A204.1 (cell line): ENCODE measurements around the gene LGI1.

ENCODE experiments used
- FAIRE-seq: peaks from 2 replicates; lab custom pipeline; 2012; peaks lifted over from hg19 to GRCh38; lab: Jason Lieb, UNC

LGI1 gene

DNA sequence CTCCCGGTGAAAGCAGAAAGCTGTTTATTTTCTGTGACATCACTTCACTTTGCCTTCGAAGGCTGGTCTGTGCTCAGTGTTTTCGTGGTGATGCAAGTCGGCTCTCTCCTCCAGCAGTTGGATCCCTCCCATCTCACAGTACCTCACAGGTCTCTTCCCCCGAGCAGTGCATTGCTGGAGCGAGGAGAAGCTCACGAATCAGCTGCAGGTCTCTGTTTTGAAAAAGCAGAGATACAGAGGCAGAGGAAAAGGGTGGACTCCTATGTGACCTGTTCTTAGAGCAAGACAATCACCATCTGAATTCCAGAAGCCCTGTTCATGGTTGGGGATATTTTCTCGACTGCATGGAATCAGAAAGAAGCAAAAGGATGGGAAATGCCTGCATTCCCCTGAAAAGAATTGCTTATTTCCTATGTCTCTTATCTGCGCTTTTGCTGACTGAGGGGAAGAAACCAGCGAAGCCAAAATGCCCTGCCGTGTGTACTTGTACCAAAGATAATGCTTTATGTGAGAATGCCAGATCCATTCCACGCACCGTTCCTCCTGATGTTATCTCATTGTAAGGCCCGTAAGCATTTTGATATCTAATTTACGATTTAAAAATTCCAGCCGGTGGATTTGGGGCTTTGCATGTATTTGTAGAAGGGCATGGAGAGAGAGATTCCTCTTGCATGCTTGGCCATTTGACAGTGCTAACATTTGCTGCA lies at the start of gene LGI1:
Gene LGI1, plus strand, starts transcription at position 136 of the 707 bp plus-strand sequence. Its CDS starts 209 bp downstream, at position 345.
- FAIRE-seq = no peak

DNA sequence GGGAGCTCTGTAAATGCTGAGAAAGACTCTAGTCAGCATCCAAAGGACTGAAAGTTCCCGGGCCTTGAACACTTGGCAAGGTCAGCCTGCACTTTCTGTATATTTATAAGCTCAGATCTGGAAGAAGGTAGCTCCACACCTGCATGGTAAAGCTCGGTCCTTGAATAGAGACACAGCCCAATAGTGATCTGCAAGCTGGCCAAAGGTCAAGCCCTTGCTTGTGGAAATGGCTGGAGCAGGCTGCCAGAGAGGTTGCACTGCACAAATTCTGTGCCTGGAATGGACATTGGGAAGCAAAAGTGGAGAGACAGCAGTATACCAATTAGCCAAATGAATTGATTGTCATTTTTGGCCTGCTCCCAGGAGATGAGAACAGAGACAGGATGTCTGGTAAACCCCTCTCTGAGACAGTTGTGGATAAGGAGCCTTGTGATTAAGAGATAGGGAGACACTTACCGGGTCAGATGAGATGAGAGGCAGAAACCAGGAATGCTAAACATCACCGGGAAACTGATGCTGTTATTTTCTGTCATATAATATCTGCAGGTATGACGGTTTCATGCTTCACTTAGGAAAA lies 47.3 kb upstream of the LGI1 start:
- FAIRE-seq = no peak

DNA sequence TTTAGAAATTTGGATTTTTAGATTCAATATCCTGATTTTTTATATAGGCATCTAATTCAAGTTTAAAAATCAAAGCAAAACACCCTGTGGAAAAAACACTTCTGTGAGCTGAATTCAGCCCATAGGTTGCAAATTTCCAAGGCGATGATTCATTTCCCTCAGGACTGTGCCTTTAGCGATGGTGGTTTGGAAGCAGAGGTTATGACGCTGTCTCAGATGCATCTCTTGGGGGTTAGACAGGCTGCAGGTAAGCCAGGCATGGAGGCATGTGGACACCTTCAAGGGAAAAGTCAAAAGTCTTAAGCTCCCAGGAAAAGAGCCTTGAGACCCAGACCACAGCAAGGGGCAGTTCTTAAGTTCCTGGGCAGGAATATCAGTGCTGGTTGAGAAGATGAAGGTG lies 45.8 kb upstream of the LGI1 start:
- no peak for FAIRE-seq

DNA sequence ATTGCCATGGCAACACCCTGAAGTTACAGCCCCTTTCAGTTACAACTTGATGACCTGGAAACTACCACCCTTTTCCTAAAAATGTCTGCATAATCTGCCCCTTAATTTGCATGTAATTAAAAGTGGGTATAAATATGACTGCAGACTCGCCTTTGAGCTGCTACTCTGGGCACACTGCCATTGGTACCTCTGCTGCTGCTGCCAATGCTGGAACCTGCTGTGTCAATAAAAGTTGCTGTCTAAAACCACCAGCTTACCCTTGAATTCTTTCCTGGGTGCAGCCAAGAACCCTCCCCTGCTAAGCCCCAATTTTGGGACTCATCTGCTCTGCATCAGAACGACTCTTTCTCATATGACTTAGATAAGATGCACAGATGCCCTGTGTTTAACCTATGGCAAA lies 45.1 kb upstream of the LGI1 start:
- no peak for FAIRE-seq

DNA sequence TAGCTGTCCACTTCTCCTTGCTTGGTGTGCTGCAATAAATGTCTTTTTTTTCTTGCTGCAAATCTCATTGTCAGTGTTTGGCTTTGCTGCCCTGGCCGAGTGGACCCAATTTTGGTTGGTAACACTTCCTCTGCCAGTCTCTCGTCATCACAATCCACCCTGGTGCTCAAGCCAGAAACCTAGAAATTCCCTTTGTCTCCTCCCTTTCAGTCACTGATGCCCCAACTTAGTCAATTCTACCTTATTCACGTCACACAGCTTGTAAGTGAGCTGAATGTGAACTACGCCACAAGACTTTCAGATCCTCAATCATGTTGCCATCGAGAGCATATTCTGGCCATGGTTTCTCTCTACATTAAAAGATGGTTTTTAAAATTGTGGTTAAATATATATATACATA lies 42.4 kb upstream of the LGI1 start:
- no peak for FAIRE-seq

DNA sequence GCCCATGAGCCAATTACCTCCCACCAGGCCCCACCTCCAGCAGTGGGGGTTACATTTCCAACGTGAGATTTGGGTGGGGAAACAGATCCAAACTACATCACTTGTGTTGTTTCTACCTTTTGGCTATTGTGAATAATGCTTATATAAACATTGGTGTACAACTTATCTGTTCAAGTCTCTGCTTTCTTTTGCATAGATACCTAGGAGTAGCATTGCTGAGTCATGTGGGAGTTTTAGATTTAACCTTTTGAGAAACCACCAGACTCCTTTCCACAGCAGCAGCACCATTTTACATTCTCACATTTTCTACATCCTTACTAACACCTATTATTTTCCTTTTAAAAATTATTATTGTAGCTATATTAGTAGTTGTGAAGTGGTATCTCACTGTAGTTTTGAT lies 41.0 kb upstream of the LGI1 start:
- FAIRE-seq = no peak

DNA sequence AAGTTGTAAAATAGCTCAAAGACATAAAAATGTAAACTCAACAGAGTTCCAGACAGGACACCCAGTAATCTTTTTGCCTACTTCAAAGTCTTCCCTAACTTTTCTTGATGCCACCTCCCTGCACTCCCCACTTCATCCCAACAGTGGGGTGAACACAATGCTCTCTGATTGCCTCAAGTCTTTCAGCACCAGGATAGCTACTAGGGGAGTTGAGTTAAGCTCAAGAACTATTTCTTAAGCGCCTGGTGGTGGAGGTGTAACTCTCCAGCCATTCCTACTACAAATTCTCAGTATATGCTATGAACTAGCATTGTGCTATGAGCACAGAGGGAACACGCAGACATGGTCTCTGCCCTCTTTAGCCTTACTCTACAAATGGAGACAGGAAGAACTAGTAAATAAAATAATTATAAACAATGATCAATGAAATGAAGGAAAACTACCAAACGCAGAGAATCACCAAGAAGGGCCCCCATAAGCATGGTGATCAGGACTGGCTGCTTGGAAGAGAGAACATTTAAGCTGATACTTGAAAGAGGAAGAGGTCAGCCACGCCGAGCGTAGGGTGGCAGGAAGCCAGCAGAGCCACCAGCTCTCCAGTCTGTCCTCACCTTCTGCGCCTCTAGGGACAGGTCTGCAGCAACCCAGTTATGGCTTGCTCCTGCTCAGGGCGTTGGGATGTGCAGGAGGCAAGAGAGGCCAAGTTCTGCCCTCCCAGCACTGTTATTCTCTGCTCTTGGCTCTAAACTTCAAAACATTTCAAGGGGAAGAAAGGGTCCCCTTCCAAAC lies 38.6 kb upstream of the LGI1 start:
- no peak for FAIRE-seq

DNA sequence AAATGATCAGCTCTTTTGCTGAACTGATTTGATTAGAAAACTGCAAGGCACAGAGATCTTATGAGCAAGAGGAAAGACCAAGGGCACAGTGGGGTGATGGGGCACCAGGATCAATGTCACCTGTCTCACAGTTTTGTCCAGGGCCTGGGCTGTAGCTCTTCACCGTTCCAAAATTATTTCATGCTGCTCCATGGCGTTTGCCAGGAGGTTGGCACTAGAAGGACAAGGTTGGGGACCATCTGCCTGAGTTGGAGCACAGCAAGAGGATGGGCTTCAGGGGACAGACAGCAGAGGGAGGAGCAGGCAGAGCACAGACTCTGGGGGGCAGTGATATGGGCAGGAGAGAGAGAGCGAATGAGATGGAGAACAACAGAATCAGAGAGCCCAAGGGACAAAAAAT lies 37.8 kb upstream of the LGI1 start:
- FAIRE-seq = no peak

DNA sequence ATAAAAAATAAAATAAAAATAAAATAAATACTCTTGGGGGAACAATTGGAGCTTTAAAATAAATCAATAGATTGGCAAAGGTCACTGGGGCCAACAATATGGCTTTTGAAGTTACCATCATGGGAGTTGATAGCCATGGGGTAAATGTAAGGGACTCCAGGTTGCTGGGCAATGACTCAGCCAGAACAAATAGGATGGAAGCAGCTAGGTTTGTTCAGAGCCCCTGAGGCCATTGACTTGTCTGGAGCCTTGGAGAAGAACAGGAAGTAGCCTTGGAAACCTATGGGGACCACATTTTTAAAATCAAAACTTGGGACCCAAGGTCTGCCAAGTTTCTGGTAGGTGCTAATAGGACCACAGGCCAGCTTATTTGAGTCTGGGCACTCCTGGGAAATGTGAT lies 35.2 kb upstream of the LGI1 start:
- no peak for FAIRE-seq

DNA sequence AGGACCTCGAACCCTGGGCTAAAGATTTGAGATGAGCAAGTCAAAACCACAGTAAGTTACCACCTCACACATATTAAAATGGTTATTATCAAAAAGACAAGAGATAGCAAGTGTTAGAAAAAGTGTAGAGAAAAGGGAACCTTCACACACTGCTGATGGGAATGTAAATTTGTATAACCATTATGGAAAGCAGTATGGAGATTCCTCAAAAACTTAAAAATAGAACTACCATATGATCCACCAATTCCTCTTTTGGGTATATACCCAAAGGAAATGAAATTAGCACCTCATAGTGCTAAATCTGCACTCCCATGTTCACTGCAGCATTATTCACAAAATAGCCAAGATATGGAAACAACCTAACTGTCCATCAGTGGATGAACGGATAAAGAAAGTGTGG lies 34.6 kb upstream of the LGI1 start:
- FAIRE-seq = no peak

DNA sequence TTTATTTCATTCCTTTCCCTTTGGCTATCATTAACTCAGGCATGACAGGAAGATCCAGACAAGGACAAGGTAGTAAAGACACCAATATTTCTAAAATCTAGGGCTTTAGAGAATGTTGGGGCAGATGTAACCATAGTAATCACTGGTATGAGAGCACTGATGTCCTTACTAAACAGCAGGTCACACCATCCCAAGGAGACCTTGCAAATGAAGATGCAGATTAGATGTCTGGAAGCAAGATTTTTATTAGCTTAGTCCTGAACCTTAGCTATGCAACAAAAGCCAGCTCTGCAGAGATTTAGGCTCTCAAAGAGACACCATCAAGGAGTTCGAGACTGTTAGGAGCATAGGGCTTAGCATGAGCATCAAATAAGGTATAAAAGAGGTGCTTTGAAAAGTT lies 31.7 kb upstream of the LGI1 start:
- FAIRE-seq = no peak

DNA sequence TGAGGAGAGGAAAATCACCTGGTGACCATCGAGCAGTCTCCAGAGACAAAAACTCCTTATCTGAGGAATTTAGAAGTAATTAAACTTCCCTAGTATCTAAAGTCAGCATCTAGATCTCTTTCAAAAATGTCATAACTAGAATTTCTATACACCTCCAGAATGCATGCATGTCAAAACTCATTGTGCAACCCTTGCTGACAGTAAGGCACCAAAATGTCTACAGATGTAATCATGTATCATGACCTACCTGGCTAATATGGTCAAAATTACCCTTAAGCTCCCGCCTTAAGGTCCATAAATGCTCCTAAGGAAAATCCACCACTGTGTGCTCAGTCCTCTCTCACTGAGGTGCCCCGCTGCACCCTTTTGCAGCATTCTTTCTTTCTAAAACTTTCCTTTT lies 16.4 kb upstream of the LGI1 start:
- FAIRE-seq = no peak

DNA sequence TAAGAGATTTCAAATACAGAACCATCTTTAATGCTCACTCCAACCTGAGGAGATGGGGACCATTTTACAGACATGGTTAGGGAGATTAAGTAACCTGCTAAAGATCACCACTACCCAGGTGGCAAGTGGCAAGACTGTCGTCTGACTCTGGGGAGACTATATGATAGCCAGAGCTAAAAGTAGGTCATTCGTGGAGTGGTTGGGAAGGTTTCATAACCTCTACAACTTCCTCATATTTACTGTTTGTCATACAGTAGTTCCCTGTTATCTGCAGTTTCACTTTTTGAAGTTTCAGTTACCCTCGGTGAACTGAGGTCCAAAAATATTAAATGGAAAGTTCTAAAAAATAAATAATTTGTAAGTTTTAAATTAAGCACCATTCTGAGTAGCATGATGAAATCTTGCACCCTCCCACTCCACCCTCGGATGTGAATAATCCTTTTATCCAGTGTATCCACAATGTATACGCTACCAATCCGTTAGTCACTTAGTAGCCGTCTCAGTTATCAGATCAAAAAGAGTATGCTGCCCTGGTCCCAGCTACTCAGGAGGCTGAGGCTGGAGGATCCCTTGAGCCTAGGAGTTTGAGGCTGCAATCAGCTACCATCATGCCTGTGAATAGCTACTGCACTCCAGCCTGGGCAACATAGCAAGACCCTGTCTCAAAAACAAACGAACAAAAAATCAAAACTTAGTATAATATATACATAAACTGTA lies 14.9 kb upstream of the LGI1 start:
- FAIRE-seq = no peak

DNA sequence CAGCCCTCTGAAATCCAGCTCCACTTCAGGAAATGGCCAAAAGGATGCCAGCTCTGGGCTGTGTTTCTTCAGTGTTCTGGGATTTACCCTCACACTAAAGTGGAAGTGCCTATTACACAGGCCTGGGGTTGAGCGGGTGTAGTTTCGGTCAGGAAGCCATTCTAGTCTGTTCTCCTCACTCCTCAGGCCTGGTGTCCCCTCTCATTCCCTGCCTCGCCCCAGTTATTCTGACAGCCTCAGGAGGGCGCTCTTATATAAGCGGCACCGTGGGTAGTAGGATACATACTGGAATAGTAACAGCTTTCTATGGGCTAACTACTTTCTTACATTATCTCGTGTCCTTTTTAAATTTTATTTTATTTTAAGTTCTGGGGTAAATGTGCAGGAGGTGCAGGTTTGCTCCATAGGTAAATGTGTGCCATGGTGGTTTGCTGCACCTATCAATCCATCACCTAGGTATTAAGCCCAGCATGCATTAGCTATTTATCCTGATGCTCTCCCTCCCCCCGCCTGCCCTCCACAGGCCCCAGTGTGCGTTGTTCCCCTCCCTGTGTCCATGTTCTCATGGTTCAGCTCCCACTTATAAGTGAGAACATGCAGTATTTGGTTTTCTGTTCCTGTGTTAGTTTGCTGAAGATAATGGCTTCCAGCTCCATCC lies 12.2 kb upstream of the LGI1 start:
- FAIRE-seq = no peak

DNA sequence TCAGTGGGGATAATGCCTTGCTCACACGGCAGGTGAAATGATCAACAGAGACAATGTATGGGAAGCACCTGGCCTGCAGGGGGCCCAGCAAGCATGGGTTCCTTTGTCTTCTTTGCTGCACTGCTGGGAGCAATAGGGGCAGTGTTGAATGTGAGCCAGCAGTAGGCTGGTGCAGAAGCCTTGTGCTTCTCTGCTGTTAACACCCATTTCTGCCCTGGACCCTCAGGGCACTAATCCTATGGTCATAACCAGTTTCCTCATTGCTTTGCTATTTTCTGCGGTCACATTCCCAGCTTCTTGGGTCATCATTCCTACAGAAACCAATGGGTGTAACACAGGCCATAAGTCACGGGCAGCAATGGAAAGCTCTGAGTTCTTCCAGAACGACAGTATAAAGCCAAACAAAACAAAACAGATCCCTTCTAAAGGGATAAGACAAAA lies 10.9 kb upstream of the LGI1 start:
- FAIRE-seq = no peak

DNA sequence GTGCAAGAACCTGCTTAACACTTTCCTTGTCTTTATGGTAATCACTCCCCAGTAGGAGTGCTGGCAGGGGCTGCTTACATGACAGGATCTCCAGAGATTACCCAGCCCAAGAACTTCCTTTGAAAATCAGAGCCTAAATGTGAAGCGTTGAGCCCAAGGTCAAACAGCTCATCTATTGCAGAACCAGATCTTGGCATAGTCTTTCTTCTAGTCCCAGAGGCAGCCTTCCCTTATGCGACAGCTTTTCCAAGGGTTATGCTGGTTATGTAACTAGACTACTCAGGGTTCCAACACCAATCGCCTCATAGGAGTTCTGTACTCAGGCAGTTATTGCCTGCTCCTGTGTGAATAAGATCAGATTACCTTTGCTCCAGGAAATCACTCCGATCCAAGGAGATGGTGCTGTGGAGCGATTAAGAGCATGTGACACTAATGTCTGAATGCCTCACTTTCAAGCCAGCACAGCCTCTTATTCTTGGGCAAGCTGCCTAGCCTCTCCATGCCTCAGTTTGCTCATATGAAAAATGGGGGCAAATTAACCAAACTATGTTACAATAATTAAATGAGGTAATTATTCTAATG lies 8.4 kb upstream of the LGI1 start:
- FAIRE-seq = no peak

DNA sequence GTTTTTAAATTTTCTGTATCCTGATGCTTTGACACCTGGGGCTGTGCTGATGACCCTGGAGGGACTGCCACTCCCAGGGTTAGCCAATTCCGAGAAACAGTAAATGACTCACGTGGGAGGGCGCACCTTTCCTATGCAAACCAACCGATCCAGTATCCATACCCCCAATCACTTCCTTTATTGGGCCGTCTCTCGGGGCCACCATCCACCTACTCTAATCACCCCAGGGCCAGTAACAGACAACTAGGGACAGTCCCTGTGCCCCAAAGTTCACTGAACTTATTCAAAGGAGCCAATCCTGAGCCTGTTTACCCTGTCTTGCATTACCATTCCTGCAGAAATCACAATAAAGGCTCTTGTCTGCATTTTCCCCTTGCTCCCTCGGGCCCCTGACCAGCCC lies 6.6 kb upstream of the LGI1 start:
- no peak for FAIRE-seq

DNA sequence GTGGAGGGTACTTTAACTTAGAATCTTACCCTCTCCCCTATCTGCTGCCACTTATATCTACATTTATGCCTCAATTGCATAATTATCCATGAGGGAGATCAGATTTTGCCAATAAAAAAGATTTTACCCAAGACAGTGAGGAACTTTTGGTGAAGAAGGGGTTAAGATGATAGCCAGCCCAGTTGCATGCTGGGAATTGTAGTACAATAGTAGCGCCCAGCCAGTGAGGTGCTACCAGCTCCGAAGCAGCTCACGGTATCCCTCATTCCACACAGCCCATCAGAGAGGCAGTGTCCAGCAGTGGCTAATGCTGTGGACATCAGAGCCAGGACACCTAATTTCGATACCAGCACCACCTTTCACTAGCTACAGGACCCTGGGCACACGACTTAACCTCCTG lies 5.9 kb upstream of the LGI1 start:
- FAIRE-seq = no peak

DNA sequence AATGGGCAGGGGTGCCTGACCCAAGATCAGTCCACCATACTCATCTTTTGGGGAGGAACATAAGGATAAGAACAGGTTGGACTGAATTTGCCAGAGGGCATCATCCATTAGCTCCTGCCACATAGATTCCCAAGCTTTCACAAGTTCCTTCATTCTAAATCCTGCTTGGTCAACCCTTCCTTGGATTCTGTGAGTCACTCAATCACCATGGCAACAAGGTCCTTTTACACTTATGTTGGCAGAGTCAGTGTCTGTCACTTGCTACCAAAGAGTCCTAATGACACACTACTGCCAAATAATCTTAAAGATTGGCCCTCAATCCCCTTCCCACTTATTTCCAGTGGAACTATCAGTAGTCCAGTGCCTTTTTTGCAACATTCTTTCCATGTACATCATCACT lies 5.0 kb upstream of the LGI1 start:
- no peak for FAIRE-seq

DNA sequence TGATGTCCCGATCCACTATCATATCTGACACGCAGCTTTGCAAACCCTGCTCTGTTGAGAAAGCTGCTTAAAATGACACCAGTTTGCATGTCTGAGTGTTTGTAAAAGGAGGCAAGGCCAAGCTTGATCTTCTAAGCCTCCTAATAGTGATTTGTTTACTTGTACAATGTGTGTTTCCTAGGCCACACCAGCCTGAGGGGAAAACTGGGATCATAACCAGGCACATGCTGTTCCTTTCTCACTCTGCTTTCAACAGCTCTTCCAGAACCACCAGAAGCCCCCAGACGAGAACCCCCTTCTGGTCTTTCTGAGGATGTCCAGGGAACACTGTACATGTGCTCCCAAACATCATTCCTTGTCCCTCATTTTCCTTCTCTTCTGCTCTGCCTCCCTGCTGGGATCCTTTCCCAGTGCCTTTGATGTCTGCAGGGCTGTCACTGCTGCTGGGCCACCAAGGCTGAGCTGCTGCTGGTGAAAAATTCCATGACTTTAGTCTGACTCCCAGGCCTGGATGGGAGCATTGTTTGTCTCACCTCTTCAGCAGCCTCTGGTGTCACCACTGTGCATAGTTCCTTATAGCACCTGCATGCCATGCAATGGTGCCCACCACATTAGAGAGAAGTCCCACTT lies 4.0 kb upstream of the LGI1 start:
- FAIRE-seq = no peak

DNA sequence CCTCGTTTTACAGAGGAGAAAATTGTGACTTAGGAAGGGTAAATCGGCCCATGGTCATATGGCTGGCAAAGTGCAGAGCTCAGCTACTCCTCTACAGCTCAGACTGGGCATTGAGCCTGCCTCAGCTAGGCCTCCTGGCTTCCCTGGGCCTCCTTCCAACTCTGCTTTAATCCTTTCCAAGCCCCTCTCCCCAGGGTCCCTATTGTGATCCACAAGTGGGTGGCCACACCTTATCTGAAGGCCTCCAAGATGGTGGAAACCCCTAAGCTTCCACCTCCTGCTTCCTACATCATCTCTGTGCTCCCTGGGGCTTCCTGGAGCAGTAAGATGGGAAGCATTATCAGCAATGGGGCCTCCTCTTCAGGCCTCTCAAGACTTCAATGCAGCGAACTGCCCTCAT lies 3.0 kb upstream of the LGI1 start:
- FAIRE-seq = no peak
